ENCODE results near the gene CCR7. TPM values are rescaled to one million over a fixed set of nuclear protein-coding genes. Genes with fewer than 3 reads are reported as not detected.
"Not testable (repeated sequence)": the region's sequence is repeated elsewhere in the genome, so short reads cannot be mapped to it uniquely, and the experiment has no call there.

Gene CCR7
- total RNA-seq, 2 experiments from 2014 or later: 150 to 156 TPM

DNA sequence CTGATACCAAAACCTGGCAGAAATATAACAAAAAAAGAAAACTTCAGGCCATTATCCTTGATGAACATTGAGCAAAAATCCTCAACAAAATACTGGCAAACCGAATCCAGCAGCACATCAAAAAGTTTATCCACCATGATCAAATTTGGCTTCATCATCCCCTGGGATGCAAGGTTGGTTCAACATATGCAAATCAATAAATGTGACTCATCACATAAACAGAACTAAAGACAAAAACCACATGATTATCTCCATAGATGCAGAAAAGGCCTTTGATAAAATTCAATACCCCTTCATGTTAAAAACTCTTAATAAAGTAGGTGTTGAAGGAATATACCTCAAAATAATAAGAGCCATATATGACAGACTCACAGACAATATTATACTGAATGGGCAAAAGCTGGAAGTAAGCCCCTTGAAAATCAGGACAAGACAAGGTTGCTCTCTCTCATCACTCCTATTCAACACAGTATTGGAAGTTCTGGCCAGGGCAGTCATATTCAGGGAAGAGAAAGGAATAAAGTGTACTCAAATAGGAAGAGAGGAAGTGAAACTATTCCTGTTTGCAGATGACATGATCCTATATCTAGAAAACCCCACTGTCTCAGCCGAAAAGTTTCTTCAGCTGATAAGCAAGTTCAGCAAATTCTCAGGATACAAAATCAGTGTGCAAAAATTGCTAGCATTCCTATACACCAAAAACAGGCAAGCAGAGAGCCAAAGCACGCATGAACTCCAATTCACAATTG, 7.1 kb upstream of the CCR7 start:
- H3K36me3 Mint-ChIP-seq (ENCODE audit: low read depth): peaks cover 18% of the 10 kb centered on the region
- intact Hi-C loops (cut with micrococcal nuclease): not testable (repeated sequence)
- peaks cover 72% of the 10 kb centered on the region for H3K4me1 Mint-ChIP-seq (ENCODE audit: low read depth)

GRCh38 chr17:40568074-40568836, 3.0 kb upstream of the CCR7 start:
- intact Hi-C loops (cut with micrococcal nuclease): no loop called here
- no peaks in the 10 kb centered on the region for H3K27me3 Mint-ChIP-seq (ENCODE audit: low read depth)
- H3K9me3 Mint-ChIP-seq: peaks cover 26% of the 10 kb centered on the region
- no peak for DNase-seq
- H3K4me3 Mint-ChIP-seq: no peak overlapping the region
- H3K36me3 Mint-ChIP-seq (ENCODE audit: low read depth): peaks cover 33% of the 10 kb centered on the region
- H3K27ac Mint-ChIP-seq: peak overlapping the region; percentile 31
- CTCF ChIA-PET: interaction anchor here (0.6 to 2.4 kb wide), 7 partner anchors 9 to 1099 kb away, joined by 3 to 8 read pairs (median 4); no protein-coding TSS in a partner anchor
- H3K4me1 Mint-ChIP-seq (ENCODE audit: low read depth): peaks cover 67% of the 10 kb centered on the region

More for the DNA sequence above, 7.1 kb upstream of the CCR7 start:
- H3K9me3 Mint-ChIP-seq: peaks cover 42% of the 10 kb centered on the region
- not testable (repeated sequence) for H3K27me3 Mint-ChIP-seq (ENCODE audit: low read depth); H3K27ac Mint-ChIP-seq; H3K4me3 Mint-ChIP-seq; DNase-seq
- CTCF ChIA-PET: interaction anchor here (1.2 to 1.5 kb wide), 2 partner anchors 9 to 10 kb away, joined by 3 to 4 read pairs; no protein-coding TSS in a partner anchor

DNA sequence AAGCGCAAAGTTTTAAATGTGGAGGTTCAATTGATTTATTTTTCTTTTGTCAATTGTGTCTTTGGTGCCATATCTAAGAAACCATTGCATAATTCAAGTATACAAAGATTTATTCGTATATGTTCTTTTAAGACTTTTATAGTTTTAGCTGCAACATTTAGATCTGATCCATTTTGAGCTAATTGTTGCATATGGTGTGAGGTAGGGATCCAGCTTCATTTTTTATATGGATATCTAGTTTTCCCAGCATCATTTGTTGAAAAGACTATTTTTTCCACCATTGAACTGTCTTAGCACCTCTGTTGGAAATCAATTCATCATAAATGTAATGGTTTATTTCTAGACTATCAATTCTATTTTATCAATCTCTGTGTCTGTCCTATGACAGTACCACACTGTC, 2.1 kb upstream of the CCR7 start:
- H3K27me3 Mint-ChIP-seq (ENCODE audit: low read depth): no peaks in the 10 kb centered on the region
- no peak for DNase-seq
- peaks cover 67% of the 10 kb centered on the region for H3K4me1 Mint-ChIP-seq (ENCODE audit: low read depth)
- intact Hi-C loops (cut with micrococcal nuclease): no loop called here
- peaks cover 42% of the 10 kb centered on the region for H3K36me3 Mint-ChIP-seq (ENCODE audit: low read depth)
- no peak overlapping the region for H3K27ac Mint-ChIP-seq
- CTCF ChIA-PET: interaction anchor here (0.7 to 2.4 kb wide), 4 partner anchors 10 to 1100 kb away, joined by 3 to 8 read pairs (median 4); no protein-coding TSS in a partner anchor
- H3K9me3 Mint-ChIP-seq: peaks cover 20% of the 10 kb centered on the region
- no peak overlapping the region for H3K4me3 Mint-ChIP-seq

- CTCF ChIA-PET: interaction anchor here (1.4 to 13.8 kb wide), 4 partner anchors 12 to 49 kb away, joined by 4 to 276 read pairs (median 6); no protein-coding TSS in a partner anchor
- peaks cover 59% of the 10 kb centered on the region for H3K4me1 Mint-ChIP-seq (ENCODE audit: low read depth)
- peak overlapping the region; percentile 100 for H3K27ac Mint-ChIP-seq
- H3K27me3 Mint-ChIP-seq (ENCODE audit: low read depth): no peaks in the 10 kb centered on the region
- peak; percentile 57 for DNase-seq
- intact Hi-C loops (cut with micrococcal nuclease): loop anchor here (1.0 kb wide), 3 partner anchors 11 to 32 kb away; no protein-coding TSS in a partner anchor
- peaks cover 5% of the 10 kb centered on the region for H3K9me3 Mint-ChIP-seq
- H3K36me3 Mint-ChIP-seq (ENCODE audit: low read depth): peaks cover 44% of the 10 kb centered on the region
- H3K4me3 Mint-ChIP-seq: peak overlapping the region; percentile 96
Measured at GRCh38 chr17:40565769-40566409, 617 bp upstream of the CCR7 start.

DNA sequence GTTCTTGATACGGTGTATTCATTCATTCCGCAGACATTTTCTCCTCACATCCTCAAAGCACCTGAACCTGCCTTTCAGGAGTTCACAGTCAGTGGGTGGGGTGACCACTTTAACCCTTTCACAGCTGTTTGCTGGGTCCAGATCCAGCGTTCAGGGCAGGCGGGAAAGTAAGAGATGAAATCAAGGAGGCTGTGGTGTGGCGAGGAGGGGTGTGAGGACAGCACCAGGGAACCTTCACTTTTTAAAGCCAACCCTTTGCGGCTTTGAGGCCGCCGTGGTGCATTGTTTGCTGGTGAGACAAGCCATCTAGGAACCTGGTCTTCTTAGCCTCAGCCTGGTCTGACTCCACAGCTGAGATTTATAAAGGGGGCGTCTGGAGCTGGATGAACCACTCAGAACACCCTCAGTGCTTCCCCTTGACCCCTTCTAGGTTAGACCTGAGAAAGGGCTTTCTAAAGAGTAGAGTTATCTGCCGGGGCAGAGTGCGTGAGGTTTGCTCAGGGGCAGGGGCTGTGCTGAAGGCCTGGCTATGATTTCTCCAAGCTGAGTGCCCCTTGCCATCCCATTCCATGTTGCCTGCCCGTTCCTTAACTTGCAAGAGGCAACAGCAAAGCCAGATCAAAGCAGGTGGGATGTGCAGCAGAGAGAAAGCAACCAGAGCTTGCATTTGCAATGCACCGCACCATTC, 933 bp downstream of the CCR7 start:
- CTCF ChIA-PET: interaction anchor here (1.1 to 13.8 kb wide), 10 partner anchors 10 to 202 kb away, joined by 3 to 276 read pairs (median 6); no protein-coding TSS in a partner anchor
- intact Hi-C loops (cut with micrococcal nuclease): loop anchor here (5.0 kb wide), 1 partner anchor 1103 kb away; no protein-coding TSS in a partner anchor
- peaks cover 59% of the 10 kb centered on the region for H3K36me3 Mint-ChIP-seq (ENCODE audit: low read depth)
- peak overlapping the region; percentile 96 for H3K4me3 Mint-ChIP-seq
- H3K27me3 Mint-ChIP-seq (ENCODE audit: low read depth): no peaks in the 10 kb centered on the region
- H3K27ac Mint-ChIP-seq: peak overlapping the region; percentile 100
- DNase-seq: peak; percentile 65
- peaks cover 4% of the 10 kb centered on the region for H3K9me3 Mint-ChIP-seq
- H3K4me1 Mint-ChIP-seq (ENCODE audit: low read depth): peaks cover 56% of the 10 kb centered on the region

DNA sequence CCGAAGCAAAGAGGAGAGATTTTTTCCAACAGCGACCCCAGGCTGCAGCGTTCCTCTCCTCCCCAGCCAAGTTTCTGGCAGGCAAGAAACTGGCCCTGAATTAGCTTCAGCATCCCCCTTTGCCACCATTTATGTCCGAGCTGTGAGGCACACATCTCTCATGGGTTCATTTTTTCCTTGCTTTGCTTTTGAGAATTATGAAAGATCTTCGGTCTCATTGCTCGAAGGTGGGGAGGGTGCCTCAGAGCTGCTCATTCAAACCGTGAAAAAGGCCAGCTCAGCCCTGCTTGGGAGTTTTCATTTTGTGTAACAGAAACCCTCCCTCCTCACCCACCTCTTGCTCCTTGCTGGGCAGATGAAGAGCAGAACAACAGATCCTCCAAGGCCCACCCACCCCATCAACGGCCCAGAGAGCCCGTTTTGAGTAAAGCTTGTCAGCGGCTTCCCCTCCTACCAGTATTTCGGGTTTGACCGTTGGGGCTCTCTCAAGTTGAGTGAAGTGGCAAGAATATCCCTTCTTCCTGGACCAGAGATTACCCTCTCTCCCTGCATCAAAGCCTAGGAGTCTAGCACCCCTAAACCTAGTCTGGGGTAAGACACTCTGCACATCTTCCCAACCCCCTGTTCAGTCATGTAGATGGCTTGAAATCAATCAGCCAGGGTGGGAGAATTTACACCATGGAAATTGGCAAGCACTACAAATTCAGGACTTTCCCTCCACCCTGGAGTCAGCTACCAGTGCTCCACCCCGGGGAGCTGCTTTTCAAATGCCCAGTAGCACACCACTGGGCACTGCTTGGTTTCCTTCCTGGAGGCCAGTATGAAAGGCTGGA, 1.8 kb downstream of the CCR7 start:
- Mint-ChIP-seq H3K4me3 (peak overlapping the region; percentile 96), H3K27ac (peak overlapping the region; percentile 100), H3K4me1 (ENCODE audit: low read depth) (peaks cover 58% of the 10 kb centered on the region), H3K27me3 (ENCODE audit: low read depth) (no peaks in the 10 kb centered on the region), H3K36me3 (ENCODE audit: low read depth) (peaks cover 68% of the 10 kb centered on the region), H3K9me3 (peaks cover 4% of the 10 kb centered on the region)
- DNase-seq: peak; percentile 81
- CTCF ChIA-PET: interaction anchor here (0.7 to 13.8 kb wide), 12 partner anchors 9 to 201 kb away, joined by 3 to 276 read pairs (median 5); partner anchors contain the start of gene TOP2A
- intact Hi-C loops (cut with micrococcal nuclease): loop anchor here (5.0 kb wide), 1 partner anchor 1104 kb away; no protein-coding TSS in a partner anchor

DNA sequence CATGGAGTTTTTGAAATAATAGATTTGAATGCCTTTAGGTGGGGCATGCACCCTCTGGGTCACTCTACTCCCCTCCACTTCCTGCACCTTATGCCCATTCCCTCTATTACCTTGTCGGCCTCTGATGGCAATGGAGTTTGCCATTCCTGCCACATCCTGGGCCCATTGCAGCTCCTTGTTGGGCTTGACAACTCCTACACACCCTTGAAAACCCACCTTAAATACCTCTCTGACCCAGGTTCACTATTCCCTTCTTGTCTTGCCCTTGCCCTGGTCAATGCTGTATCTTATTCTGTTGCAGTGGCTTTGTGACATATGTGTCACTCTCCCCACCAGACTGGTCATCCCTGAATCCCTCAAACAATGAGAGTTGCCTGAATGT, 2.4 kb downstream of the CCR7 start:
- peaks cover 74% of the 10 kb centered on the region for H3K36me3 Mint-ChIP-seq (ENCODE audit: low read depth)
- peak overlapping the region; percentile 100 for H3K27ac Mint-ChIP-seq
- H3K27me3 Mint-ChIP-seq (ENCODE audit: low read depth): no peaks in the 10 kb centered on the region
- peak overlapping the region; percentile 96 for H3K4me3 Mint-ChIP-seq
- H3K9me3 Mint-ChIP-seq: peaks cover 4% of the 10 kb centered on the region
- peak; percentile 17 for DNase-seq
- peaks cover 57% of the 10 kb centered on the region for H3K4me1 Mint-ChIP-seq (ENCODE audit: low read depth)
- intact Hi-C loops (cut with micrococcal nuclease): loop anchor here (5.0 kb wide), 1 partner anchor 1104 kb away; no protein-coding TSS in a partner anchor
- CTCF ChIA-PET: interaction anchor here (0.7 to 13.8 kb wide), 13 partner anchors 9 to 201 kb away, joined by 3 to 276 read pairs (median 6); partner anchors contain the start of gene TOP2A

DNA sequence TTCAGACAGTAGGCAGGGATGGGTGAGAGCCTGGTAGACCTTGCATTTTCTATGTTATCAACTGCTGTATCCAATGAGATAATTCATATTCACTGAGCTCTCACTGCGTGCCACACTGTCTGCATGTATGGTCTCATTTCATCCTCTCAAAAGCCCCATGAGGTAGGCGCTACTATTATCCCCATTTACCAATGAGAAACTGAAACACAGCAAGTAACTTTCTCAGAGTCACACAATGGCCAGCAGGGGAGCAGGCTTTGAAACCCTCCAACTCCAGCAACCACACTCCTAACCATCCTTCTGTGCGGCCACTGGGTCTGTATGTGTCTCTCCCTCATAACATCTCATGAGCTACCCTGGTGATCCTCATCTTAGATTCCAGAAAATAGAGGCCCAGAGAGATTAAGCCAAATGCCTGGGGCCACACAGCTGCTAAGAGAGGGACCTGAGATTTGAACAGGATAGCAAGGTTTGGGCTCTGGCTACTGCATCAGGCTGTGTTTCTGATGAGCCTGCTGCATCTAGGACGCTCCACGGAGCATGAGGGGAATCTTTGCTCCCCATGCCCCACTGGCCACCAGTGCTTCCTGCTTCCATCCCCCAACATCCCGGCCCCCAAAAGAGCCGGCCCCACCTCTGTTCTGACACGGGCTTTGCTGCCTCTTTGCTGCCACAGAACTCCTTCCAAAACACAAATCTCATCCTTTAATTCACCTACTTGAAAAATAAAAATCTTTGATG, 3.2 kb downstream of the CCR7 start:
- CTCF ChIA-PET: interaction anchor here (0.7 to 13.8 kb wide), 12 partner anchors 10 to 114 kb away, joined by 3 to 276 read pairs (median 16); no protein-coding TSS in a partner anchor
- H3K27ac Mint-ChIP-seq: peak overlapping the region; percentile 100
- H3K36me3 Mint-ChIP-seq (ENCODE audit: low read depth): peaks cover 81% of the 10 kb centered on the region
- no peaks in the 10 kb centered on the region for H3K9me3 Mint-ChIP-seq
- peak; percentile 86 for DNase-seq
- intact Hi-C loops (cut with micrococcal nuclease): loop anchor here (1.0 to 5.0 kb wide), 9 partner anchors 21 to 1105 kb away; no protein-coding TSS in a partner anchor
- no peaks in the 10 kb centered on the region for H3K27me3 Mint-ChIP-seq (ENCODE audit: low read depth)
- peak overlapping the region; percentile 96 for H3K4me3 Mint-ChIP-seq
- H3K4me1 Mint-ChIP-seq (ENCODE audit: low read depth): peaks cover 59% of the 10 kb centered on the region

DNA sequence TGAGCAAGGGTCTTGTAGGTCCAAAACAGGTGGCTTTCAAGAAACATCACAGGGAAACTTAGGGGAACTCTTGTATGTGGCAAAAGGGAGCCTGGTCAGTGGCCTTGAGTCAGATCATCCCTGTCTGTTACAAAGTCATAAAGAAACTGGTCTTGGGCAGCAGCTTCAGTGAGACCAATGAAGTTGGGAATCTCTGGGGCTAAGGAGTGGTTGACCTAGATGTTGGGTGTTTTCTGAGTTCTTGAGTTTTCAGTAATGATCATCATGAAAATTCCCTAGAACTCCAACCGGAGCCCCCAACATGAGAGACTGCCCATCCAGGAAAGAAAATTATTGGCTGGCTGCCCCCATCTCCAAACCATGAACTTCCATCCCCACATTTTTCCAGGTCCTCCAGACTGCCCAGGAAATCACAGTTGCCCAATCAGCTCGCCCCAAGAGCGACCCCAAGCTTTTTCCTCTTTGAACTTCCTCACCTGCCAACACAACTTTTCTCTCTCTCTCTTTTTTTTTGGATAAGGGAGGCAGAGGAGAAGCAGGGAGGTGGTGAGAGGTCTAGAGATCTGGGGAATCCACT, 3.9 kb downstream of the CCR7 start:
- intact Hi-C loops (cut with micrococcal nuclease): loop anchor here (1.0 to 5.0 kb wide), 9 partner anchors 20 to 1106 kb away; no protein-coding TSS in a partner anchor
- Mint-ChIP-seq H3K27ac (peak overlapping the region; percentile 100), H3K4me3 (peak overlapping the region; percentile 96), H3K36me3 (ENCODE audit: low read depth) (peaks cover 88% of the 10 kb centered on the region), H3K9me3 (no peaks in the 10 kb centered on the region), H3K4me1 (ENCODE audit: low read depth) (peaks cover 62% of the 10 kb centered on the region), H3K27me3 (ENCODE audit: low read depth) (no peaks in the 10 kb centered on the region)
- DNase-seq: no peak
- CTCF ChIA-PET: interaction anchor here (0.6 to 13.8 kb wide), 27 partner anchors 10 to 199 kb away, joined by 3 to 276 read pairs (median 8); partner anchors contain the start of genes GJD3 and TOP2A

All from activated naive CD4-positive, alpha-beta T cell treated with anti-CD3 and anti-CD28 coated beads for 36 hours (primary cell).